ENCODE results near the gene SCTR.
"Not testable (repeated sequence)": the region's sequence is repeated elsewhere in the genome, so short reads cannot be mapped to it uniquely, and the experiment has no call there.

SCTR gene

GRCh38 chr2:119426801-119427395 is 97.4 kb downstream of the SCTR start:
- DNase-seq = no peak

DNA sequence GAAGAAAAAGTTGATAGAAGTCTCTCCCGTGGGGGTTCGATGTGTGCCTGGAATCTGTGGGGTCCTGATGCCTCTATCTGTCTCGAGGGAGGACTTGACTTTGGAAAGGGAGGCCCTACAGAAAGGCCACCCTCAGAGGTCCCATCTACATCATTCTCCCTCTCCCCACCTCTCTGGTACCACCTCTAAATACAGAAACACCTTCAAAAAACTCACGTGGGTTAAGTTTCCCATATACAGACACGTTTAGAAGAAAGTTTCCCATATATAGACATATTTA is 97.9 kb downstream of the SCTR start:
- no peak for DNase-seq

- DNase-seq = no peak
These were observed 98.5 kb downstream of the SCTR start for GRCh38 chr2:119425620-119426395.

DNA sequence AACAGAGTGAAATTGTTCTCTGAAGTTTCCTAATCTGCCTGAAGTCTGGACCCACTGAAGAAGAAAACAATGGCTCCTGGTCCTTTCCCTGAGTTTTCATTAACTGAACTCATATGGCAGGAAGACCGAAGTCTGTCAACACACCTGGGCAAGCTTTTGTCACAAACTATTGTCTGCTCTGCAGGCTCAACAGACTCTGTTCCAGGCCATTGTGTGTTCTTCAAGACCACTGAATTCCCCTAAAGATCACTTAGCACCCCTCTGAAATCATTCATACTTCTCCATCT is 99.2 kb downstream of the SCTR start:
- no peak for DNase-seq

DNA sequence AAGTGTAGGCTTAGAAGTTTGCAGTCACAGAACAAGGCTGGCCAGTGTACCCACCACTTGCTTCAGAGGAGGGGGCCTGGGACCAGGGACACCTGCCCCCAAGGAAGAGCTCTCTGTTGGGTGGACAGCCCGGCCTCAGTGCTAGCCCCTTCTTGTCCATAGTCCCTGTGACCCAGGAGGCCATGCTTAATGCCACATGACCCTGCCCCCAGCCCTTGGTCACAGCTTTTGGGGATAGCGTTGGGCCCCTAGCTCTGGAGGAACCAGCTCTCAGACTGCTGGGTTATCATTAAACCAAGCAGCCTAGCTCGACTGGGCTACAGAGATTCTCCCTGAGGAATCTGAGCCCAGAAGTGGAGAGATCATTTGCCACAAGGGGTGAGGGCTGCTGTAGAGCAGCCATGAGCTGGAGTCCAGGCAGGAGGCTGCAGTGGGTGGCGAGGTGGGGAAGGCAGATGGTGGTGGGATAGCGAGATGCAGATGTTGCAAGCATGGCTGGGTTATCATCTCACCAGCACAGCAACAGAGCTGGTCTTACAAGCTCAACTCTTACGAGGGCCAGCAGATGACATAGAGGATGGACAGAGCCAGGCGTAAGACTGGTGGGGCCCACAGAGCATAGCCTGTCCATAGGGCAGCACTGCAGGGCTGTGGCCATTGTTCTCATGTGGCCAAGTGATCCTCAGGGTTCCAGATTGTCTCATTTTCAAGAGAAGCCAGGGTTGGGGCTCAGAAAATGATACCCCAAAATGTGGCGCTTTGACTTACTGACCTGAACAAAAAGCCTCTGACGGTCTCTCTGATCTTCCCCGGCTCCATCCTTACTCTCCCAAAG is 99.8 kb downstream of the SCTR start:
- DNase-seq = no peak

GRCh38 chr2:119423811-119424210 is 100.5 kb downstream of the SCTR start:
- DNase-seq = no peak

DNA sequence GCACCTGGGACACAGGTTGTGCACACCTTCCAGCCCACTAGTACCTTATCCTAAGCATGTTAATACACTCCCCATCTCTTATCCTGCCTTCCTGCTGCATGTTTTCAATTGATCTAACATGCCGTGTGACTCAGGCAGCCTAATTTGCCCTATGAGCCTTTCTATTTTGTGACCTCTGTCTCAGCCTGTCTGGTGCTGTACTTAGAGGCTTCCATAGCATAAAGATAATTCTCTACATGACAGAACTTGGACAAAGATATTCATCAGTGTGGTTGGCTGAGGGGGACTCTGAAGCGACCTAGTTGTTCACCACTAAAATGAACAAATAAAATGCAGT is 101.2 kb downstream of the SCTR start:
- no peak for DNase-seq

- DNase-seq = no peak
These were observed 101.7 kb downstream of the SCTR start for GRCh38 chr2:119422360-119423107.

- no peak for DNase-seq
These were observed 102.5 kb downstream of the SCTR start for GRCh38 chr2:119421741-119422140.

- DNase-seq = no peak
These were observed 103.0 kb downstream of the SCTR start for GRCh38 chr2:119421304-119421703.

DNA sequence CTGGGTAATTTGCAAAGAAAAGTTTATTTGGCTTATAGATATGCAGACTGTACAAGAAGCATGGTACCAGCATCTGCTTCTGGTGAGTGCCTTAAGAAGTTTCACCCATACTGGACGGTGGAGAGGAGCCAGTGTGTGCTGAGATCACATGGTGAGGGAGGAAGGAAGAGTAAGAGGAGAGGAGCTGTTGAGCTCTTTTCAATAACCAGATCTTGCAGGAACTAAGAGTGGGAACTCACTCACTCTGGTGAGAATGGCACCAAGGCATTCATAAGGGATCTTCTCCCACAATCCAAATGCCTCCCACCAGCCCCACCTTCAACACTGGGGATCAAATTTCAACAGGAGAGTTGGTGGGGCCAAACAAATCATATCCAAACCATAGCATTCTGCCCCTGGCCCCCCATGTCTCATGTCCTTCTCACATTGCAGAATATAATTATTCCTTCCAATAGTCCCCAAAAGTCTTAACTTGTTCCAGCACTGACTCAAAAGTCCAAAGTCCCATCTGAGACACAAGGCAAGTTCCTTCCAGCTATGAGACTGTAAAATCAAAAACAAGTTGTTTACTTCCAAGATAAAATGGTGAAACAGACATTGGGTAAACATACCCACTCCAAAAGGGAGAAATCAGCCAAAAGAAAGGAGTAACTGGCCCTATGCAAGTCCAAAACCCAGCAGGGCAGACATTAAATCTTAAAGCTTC is 104.3 kb downstream of the SCTR start:
- no peak for DNase-seq

DNA sequence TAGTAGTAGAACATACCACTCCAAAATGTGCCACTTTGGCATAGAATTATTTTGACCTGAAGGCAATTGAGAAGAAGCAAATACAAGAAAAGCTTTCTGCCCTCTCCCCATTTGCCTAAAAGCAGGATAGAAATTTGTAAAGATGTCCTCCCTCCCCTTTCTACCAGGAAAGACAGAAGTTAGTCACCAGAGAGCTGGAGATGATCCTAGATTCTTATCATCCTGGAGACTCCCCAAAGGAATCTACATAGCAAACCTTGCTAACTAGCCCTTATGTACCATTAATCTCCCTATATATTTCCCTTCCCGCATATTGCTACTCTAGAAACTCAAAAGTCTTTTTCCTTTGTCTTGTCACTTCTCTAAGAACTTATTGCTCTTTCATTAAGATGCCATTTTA is 105.2 kb downstream of the SCTR start:
- DNase-seq = no peak

GRCh38 chr2:119417908-119418307 is 106.4 kb downstream of the SCTR start:
- DNase-seq = no peak

- DNase-seq = no peak
These were observed 107.9 kb downstream of the SCTR start for GRCh38 chr2:119416299-119416923.

DNA sequence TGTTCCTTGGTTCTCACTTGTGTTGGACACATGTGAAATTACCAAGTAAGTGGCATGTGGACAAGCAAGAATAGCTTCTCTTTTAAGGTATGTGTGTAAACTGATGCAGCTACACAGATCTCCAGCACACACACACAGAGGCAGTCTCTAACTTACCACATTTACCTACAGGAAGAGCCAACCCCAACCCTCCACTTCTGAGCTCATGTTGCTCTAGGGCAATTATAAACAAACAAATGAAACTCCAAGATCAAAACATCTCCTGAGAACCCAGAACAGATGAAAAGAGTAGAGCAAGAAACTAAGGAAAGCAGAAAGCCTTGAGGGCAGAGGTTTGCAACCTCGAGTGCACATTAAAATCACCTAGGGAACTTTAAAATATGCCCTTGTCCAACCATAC is 108.7 kb downstream of the SCTR start:
- DNase-seq = no peak

- DNase-seq = no peak
These were observed 109.4 kb downstream of the SCTR start for GRCh38 chr2:119414894-119415293.

GRCh38 chr2:119409506-119409905 is 114.8 kb downstream of the SCTR start:
- DNase-seq = no peak

DNA sequence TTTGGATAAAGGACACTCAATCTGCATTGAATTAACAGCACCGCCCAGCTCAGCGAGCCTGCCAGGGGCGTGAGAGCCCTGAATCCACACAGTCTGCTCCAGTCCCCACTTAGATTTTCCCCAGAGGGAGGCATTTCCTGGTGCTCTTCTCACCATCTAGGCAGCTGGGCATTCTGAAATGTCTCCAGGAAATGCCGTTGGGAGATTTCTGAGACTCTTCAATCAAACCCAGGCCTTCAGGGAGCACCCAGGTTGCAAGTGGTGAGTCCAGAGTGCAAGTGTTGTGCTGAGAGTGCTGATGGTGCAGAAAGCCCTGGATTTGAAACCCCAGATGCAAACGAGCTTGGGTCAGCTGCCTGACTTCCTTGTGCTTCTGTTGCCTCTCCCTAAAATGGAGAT is 116.1 kb downstream of the SCTR start:
- no peak for DNase-seq

DNA sequence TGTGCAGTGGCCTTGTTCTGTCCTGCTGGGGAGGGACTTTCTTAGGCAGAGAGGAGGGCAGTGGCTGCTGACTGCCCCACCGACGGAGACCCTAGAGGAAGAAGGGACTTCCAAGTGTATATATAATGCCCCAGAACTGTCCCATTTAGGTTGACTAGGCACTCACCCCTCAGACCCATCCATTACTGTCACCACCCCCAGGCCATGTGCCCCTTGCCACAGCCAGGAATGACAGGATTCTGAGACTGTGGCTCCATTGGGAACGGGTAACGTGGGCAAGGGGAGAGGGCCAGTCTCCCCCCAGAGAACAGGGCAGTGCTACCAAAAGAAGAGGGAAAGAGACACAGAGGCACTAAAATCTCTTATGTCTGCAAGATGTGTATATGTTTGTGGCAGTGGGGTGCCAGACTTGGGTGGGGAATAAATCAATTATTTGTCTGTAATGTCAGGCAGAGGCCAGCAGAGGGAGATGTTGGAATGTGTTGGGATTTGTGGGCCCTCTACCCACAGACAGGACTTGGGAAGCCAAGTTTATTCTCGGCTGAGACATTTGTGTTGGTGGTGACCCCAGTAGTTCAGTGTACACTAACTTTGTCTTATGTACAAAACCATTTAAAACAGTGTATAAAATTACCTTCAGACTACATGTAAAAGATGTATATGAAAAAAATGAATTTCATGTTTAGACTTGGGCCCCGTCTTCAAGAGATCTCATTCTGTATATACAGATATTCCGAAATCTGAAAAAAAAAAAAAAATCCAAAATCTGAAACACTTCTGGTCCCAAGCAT is 116.7 kb downstream of the SCTR start:
- DNase-seq = peak; percentile 15

- no peak for DNase-seq
These were observed 119.1 kb downstream of the SCTR start for GRCh38 chr2:119405151-119405550.

- not testable (repeated sequence) for DNase-seq
These were observed 120.7 kb downstream of the SCTR start for GRCh38 chr2:119403618-119404017.

All from GDM1 (cell line).